GM12873 (cell line): Measurements from ENCODE around the gene CDC25A.

ENCODE experiments used
- TF ChIP-seq, protein P1 (sequence below): IDR thresholded peaks from 2 replicates; pipeline ENCODE4 v1.5.1; 2012; ENCODE audit warnings: low read depth, mild to moderate bottlenecking, moderate library complexity, low read length, control low read depth; ENCODE audit not compliant: insufficient read depth; ENCODE audit errors: missing control alignments

The CDC25A gene

DNA sequence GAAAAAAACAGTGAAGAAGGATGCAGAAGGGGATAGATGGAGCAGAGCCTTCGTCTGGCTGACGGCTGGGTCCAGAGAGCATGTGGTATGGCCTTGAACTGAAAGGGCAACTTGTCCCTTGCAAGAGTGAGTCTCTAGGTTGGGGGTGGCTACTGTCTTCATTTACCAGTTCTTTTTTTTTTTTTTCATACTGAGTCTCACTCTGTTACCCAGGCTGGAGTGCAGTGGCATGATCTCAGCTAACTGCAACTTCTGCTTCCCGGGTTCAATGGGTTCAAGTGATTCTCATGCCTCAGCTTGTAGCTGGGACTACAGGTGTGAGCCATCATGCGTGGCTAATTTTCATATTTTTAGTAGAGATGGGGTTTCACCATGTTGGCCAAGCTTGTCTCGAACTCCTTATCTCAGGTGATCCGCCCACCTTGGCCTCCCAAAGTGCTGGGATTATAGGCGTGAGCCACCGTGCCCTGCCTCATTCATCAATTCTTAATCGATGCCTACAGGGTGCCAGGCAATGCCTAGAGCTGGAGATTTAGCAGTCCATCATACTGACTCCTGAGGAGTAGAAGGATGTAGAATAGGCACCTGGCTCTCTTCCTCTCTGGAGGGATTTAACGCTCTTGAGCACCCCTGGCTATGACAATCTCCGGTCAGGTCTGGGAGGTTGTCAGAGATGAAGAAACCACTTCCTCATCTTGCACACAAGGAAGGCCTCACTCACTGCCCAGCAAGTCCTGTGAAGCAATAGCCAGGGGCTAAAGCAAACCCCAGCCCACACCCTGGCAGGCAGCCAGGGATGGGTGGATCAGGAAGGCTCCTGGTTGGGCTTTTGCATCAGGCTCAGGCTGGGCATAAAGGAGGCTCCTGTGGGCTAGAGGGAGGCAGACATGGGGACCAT lies 34.6 kb upstream of the CDC25A start, which contains the start of gene CAMP:
Gene CAMP, plus strand, starts transcription at position 880 of the 898 bp plus-strand sequence. Its CDS starts 17 bp downstream, at position 897.
- TF ChIP-seq, protein P1, sequence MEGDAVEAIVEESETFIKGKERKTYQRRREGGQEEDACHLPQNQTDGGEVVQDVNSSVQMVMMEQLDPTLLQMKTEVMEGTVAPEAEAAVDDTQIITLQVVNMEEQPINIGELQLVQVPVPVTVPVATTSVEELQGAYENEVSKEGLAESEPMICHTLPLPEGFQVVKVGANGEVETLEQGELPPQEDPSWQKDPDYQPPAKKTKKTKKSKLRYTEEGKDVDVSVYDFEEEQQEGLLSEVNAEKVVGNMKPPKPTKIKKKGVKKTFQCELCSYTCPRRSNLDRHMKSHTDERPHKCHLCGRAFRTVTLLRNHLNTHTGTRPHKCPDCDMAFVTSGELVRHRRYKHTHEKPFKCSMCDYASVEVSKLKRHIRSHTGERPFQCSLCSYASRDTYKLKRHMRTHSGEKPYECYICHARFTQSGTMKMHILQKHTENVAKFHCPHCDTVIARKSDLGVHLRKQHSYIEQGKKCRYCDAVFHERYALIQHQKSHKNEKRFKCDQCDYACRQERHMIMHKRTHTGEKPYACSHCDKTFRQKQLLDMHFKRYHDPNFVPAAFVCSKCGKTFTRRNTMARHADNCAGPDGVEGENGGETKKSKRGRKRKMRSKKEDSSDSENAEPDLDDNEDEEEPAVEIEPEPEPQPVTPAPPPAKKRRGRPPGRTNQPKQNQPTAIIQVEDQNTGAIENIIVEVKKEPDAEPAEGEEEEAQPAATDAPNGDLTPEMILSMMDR: no peak

DNA sequence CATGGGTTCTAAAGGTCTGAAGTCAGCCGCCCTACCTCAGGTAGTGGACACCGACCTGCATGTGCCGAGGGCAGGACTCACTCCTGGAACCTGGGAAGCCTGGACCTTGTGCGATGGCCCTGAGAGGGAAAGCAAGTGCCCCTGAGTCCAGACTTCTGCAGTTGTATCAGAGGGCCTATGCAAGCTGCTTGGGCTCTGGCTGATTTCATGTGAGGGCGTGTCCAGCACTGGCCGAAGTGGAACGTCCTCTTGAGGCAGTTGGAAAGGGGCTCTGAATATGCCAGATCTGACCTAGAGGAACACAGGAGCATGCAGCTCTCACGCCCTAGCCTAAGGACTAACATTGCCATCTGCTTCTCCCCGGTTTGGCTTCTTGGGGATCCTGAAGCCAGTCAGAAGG lies 32.5 kb upstream of the CDC25A start:
- TF ChIP-seq, protein P1: no peak

DNA sequence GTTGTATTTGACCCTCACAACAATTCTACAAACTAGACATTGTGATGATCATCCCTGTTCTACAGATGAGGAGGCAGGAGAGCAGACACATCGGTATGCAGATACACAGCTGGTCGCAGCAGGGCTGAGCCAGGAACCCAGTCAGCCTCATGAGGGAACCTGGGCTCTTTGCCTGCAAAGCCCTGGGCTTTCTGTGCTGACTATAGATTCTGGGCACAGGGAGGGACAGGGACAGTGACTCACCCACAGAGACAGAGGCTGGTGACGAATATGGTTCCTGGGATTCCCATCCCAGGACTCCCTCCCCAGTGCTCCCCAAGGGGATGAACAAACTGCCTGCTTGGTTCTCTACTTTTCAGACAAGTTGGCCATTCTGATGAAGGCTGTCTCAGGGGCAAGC lies 31.3 kb upstream of the CDC25A start:
- TF ChIP-seq, protein P1: no peak

- TF ChIP-seq, protein P1: no peak
These were observed 30.3 kb upstream of the CDC25A start for GRCh38 chr3:48218537-48218936.

DNA sequence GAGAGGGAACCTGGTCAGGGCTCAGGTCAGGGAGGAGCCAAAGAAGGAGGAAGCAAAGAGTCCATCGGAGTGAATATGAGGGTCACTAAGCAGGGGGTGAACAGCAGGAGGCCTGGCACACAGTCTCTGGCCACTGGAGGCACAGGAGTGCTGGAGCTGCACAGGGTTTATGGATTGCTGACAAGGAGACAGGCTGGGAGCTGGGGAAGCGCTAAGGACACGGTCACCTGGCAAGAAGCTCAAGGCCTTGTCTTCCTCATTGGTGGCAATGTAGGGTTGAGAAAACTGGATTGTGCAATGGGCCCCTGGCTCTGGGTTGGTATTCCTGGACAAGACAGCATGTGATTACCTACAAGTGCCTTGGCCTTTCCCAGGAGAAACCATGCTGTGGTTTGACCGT lies 29.2 kb upstream of the CDC25A start:
- TF ChIP-seq, protein P1: no peak

DNA sequence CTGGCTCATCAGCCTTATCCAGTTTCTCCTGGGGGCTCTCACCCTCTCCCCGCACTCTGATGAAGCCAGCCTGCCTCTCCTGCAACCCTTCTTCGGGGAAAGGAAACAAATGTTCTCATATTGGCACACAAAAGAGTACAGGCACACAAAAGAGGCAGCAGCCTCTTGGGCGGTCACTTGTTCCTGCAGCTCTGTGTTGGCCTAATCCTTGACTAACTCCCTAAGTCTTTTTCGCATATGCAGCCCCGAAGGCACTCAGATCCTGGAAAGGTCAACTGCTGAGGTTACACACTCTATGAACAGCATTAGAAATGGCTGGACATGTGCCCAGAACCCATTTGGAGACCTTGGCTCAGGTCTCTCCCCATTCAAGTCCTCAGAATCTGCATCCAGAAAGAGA lies 27.7 kb upstream of the CDC25A start:
- TF ChIP-seq, protein P1: no peak

DNA sequence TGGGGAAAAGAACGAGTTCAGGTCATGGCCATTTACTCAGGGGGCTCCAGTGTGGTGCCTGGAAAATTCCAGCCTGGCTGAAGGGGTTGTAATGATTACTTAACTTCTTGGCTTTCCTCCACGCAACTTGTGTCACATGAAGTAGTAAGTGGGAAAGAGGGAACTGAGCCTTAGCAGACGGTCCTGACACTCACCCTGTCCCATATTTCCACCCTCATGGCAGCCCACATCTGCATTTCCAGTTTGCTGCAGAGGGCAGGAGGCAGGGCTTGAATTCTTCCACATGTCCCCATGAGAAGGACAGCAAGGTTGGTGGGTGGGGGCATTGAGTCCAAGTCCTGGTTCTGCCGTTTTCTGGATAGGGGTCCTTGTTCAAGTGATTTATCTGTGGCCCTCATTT lies 27.2 kb upstream of the CDC25A start:
- TF ChIP-seq, protein P1: no peak
